HG03558 (cell line): ENCODE data around the gene FOXD3.

Experiments
- ATAC-seq: cut with Tn5 transposase; IDR thresholded peaks from one replicate; pipeline ENCODE4 v1.9.1; 2021; ENCODE audit warnings: moderate number of reproducible peaks; ENCODE audit not compliant: unreplicated experiment; ENCODE audit errors: extremely low read depth

Gene FOXD3

GRCh38 chr1:63322114-63322943 lies at the start of gene FOXD3:
Gene FOXD3 (plus strand): TSS chr1:63322567. CDS start chr1:63323059, 492 bp downstream.
- ATAC-seq, result no peak

GRCh38 chr1:63272811-63273210 lies 49.6 kb upstream of the FOXD3 start:
- ATAC-seq, result no peak

DNA sequence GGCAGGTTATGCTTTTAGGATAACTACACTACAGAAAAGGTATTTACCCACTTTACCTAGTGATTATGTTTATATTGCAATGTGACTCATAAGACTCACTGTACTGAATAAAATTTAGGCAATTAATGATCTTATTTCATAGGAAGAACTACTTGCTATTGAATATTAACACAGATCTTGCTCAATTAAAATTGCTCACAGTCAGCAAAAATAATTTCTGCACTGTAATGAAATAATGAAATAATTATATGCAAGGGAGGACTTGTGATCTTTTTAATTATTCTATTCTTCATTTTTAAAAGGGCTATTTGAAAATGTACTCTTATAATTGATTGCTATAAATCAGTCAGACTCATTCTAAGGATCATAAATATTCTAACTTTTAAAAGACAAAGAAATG lies 48.0 kb upstream of the FOXD3 start:
- no peak for ATAC-seq

DNA sequence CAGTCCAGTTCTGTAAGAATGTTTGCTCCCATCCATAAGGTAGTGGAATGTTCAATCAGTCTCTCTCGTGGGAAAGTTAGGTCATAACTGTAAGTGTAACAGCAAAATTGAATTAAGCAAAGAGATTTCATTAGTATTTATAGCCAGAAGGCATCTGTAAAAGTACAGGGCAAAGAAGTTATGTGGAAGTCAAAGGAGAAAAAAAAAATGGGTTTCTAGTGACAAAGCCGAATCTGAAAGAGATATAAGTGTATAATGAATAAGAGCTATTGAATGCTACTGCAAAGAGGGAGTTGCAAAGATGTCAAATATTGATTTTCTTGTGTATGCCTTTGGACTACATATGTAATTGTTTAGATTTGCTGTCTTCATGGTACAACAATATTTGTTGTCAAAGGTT lies 47.4 kb upstream of the FOXD3 start:
- ATAC-seq, result no peak

DNA sequence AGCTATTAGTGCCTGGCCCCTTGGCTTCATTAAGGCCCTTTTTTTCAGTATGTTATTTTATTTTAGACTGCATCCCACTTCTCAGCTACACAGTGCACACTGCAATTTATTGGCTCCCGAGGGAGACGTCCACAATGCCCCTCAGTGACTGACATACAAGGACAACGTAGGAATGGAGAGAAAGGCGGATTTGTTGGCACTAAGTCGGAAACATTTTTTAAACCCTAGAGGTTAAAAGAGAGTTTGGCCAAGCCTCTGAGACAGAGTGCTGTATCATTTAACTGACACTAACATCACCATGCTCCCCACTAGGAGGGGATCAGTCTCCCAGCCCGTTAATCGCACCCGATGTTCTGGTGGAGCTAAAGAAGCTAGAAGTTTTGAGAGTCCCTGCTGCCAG lies 45.7 kb upstream of the FOXD3 start:
- no peak for ATAC-seq

- ATAC-seq, result no peak
Measured at GRCh38 chr1:63277195-63278192, 44.9 kb upstream of the FOXD3 start.

GRCh38 chr1:63281753-63282152 lies 40.6 kb upstream of the FOXD3 start:
- no peak for ATAC-seq

GRCh38 chr1:63289135-63289534 lies 33.2 kb upstream of the FOXD3 start:
- ATAC-seq, result no peak

GRCh38 chr1:63294803-63295594 lies 27.4 kb upstream of the FOXD3 start:
- ATAC-seq, result no peak

DNA sequence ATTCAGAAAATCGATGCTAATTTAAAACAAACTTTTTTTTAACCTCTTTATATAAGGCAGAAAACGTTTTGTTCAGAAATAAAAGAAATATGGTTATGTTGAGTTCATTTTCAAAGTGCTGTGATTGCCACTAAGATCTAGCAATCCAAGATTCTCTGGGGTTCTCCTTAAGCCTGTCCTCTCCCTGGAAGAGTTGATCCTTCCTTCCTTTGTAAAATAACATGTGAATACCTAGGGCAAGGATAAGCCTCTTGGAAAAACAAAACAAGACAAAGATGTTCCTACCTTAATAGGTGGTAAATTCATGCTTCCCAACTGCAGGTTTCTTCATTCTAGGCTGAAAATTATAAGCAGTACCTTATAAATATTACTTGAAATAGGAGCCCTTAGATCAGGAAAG lies 18.0 kb upstream of the FOXD3 start:
- no peak for ATAC-seq

DNA sequence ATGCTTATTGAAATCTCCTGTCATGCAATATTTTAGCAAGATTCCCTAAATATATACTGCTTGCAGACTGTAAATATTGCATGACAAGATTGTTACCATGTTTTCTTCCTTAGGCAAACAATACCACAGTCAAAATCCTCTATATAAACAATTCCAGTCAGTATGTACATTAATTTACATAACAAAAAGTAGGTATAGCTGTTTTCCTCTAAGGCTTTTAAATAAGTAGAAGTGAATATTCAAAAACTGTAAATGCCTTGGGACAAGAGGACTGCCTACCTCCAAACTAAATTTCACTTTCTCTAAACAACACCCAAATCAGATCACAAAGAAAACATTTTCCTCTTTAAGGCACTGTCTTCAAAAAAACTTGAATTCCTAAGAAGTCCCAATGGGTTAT lies 17.3 kb upstream of the FOXD3 start:
- no peak for ATAC-seq

DNA sequence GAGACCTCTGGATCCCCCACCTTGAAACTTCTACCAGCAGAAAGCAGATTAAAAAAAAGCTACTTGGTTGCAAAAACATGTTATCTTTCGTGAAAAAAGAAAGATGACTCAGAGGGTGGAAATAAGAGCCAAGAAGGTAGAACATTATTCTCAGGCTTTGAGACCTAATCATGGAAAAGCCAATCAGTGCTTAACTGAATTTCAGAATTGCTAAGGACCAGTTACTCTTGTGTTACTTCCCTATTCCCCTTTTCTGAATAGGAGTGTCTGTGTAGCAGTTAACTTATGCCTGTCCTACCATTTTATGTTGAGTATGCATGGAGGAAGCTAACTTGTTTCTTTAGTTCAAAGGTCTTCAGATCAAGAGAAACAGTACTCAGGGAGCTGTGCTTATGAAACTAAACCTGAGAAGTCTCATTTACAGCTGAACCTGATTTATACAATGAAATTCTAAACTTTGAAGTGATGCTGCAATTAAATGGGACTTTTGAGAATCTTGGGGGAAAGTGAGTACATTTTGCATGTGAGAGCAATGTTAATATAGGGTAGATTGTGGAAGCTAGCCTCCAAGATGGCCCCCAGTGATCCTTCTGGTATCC lies 15.1 kb upstream of the FOXD3 start:
- ATAC-seq, result no peak

GRCh38 chr1:63316598-63316983 lies 5.8 kb upstream of the FOXD3 start:
- no peak for ATAC-seq

DNA sequence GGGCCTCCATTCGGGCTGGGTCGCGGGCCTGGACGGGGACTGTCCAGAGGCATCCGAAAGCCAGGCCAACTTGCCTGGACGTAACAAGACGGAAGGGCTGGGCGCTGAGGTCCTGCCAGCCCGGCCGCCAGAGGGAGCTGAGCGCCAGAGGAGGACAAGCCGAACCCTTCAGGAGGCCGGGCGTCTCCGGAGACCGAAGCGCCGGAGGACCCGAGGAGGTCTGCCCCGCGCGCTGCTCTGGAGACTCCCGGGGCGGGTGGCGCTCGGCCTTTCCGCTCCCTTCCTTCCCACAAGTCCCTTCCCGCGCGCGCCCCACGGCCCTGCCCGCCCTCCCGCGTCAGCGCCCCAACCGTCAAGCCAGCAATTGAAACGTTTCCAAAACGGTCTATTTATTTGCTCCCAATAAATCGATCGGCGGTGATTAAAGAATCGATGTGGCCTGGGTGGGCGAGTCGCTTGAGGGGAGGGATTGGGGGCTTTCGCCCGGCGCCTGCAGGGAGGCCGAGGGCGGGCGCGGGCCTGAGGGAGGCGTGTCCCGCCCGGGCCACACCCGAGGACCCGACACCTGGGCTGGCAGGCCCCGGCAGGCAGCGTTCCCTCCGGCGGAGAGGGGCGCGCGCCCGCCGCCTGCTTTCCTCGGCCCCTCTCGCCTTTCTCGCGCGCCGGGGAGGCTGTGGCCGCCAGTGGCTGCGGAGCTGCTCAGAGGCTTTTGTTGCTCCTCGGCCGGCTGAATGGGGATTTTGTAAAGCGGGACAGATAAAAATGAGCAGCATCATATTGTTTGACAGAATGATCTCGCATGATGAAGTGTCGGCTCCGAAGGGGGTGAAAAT lies 5.2 kb upstream of the FOXD3 start:
- no peak for ATAC-seq

DNA sequence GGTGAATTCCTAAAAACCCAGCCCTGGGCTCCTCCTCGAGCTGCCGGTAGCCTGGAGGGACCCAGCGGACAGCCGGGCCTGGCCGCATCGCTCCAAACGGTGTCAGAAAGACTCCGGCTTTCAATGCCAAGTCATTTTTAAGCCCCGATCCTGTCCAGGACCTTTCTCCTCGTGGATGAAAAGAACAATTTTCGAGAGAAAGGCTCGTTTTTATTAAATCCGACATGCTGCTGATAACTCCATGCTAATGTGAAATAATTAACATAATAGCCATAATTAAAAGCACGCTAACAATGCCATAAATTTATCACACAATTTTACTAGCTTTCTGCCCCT lies 4.6 kb upstream of the FOXD3 start:
- ATAC-seq, result no peak

DNA sequence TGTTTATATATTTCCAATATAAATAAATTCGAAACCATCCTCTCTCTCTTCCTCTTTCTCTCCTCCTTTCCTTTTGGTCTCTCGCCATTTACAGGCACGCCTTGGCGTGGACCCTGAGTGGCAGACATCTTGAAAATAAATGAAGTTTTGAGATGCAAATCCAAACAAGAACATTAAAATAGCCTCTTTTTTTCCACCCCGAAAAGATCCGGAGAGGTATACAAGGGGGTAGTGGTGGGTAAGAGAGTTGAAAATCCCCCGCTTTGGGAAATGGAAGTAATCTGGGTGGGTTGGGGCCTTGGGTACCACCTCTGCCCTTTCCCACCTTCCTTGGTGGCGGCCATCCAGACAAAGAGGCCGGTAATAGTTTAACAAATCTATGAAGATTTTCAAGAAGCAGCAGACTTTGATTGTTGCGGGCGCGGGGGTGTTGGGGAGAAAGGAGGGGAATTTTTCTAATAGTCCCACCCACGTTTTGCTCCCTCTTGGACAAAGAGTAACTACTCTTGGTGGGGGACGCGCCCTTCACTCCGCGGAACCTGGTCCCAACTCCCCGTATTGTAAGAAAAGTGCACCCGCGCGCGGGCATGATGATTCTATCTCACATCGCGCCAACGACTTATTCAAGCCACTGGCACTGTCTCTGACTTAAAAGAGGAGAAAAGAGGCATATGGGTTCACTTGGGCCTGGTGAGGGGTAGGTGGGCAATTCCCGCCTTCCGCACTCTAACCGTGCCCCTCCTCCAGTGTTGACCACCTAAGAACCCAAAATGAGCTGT lies 4.0 kb upstream of the FOXD3 start:
- no peak for ATAC-seq

DNA sequence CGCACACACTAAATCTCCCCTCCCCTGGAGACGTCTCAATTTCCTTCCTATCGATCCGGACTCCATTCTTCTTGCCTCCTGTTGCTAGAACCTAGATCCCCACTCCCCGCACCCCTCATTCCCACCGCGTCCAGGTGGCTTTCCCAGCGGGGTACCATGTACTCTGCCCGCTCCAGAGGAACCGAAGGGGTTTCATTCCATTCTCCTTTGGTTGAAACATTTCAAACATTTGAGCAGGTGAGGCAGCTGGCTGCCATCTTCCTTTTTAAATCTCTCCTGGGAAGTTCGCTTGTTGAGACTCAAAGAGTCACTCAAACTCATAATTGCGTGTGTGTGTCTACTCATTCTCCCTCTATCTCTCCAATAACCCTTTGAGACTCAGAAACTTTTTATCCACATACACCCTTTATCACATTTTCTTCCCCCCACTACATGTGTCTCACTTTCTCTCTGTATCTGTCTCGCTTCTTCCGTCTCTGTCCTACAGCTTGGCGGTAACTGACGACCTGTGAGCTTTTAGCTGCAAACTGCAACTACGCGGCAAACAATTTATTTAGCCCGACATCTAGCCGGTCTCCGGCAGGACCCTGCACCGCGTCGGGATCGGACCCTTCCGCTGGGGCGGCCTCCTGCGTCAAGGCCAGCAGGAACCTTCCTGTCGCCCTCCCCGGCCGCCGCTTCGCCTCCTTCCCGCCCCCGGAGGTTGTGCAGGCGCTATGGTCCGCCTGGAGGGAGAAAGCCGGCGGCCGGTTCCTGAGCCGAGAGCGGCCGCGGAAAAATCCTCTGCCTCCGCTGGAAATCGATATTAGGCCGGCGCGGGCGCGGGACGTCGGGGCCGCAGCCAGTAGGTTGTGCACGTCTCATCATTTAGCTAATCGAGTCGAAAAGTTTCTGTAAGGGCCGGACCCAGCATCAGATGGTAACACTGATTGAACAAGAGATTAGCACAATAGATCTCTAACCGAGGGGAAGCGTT lies 3.0 kb upstream of the FOXD3 start:
- ATAC-seq, result no peak
